ENCODE results near the gene TRIM61.
"Not testable (repeated sequence)": the region's sequence is repeated elsewhere in the genome, so short reads cannot be mapped to it uniquely, and the experiment has no call there.

- TF ChIP-seq, protein P1, sequence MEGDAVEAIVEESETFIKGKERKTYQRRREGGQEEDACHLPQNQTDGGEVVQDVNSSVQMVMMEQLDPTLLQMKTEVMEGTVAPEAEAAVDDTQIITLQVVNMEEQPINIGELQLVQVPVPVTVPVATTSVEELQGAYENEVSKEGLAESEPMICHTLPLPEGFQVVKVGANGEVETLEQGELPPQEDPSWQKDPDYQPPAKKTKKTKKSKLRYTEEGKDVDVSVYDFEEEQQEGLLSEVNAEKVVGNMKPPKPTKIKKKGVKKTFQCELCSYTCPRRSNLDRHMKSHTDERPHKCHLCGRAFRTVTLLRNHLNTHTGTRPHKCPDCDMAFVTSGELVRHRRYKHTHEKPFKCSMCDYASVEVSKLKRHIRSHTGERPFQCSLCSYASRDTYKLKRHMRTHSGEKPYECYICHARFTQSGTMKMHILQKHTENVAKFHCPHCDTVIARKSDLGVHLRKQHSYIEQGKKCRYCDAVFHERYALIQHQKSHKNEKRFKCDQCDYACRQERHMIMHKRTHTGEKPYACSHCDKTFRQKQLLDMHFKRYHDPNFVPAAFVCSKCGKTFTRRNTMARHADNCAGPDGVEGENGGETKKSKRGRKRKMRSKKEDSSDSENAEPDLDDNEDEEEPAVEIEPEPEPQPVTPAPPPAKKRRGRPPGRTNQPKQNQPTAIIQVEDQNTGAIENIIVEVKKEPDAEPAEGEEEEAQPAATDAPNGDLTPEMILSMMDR (IDR thresholded peaks at IDR 0.05): not testable (repeated sequence)
- not testable (repeated sequence) for TF ChIP-seq EZH2 (IDR thresholded peaks at IDR 0.05)
These were observed 24.5 kb upstream of the TRIM61 start for GRCh38 chr4:165001957-165002356.
